ENCODE data around the gene CAMTA1.

Gene CAMTA1, protein sequence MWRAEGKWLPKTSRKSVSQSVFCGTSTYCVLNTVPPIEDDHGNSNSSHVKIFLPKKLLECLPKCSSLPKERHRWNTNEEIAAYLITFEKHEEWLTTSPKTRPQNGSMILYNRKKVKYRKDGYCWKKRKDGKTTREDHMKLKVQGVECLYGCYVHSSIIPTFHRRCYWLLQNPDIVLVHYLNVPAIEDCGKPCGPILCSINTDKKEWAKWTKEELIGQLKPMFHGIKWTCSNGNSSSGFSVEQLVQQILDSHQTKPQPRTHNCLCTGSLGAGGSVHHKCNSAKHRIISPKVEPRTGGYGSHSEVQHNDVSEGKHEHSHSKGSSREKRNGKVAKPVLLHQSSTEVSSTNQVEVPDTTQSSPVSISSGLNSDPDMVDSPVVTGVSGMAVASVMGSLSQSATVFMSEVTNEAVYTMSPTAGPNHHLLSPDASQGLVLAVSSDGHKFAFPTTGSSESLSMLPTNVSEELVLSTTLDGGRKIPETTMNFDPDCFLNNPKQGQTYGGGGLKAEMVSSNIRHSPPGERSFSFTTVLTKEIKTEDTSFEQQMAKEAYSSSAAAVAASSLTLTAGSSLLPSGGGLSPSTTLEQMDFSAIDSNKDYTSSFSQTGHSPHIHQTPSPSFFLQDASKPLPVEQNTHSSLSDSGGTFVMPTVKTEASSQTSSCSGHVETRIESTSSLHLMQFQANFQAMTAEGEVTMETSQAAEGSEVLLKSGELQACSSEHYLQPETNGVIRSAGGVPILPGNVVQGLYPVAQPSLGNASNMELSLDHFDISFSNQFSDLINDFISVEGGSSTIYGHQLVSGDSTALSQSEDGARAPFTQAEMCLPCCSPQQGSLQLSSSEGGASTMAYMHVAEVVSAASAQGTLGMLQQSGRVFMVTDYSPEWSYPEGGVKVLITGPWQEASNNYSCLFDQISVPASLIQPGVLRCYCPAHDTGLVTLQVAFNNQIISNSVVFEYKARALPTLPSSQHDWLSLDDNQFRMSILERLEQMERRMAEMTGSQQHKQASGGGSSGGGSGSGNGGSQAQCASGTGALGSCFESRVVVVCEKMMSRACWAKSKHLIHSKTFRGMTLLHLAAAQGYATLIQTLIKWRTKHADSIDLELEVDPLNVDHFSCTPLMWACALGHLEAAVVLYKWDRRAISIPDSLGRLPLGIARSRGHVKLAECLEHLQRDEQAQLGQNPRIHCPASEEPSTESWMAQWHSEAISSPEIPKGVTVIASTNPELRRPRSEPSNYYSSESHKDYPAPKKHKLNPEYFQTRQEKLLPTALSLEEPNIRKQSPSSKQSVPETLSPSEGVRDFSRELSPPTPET (N-terminal part only)

DNA sequence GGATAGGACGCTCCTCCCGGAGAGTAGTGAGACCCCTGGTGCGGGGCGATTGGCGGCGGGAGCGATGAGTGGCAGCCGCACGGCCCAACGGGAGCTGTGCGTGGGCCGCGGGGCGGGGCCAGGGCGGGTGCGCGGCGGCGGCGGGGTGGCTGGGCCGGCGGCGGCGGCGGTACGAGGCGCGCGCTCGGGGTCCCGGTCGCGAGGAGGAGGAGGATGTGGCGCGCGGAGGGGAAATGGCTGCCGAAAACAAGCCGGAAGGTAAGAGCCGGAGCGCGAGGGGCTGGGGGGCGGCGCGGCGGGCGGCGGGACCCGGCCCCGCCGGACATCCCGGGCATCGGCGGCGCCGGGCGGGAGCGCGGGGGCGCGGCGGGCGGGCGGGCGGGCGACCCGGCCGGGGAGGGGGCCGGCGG, at the start of gene CAMTA1:
Gene CAMTA1, plus strand, starts transcription at position 137 of the 410 bp plus-strand sequence. Its CDS starts 77 bp downstream, at position 214.
- DNase-seq = no peak
- no peak for TF ChIP-seq GATA1 (IDR thresholded peaks at IDR 0.05; ENCODE audit: low read depth, low read length)
- TF ChIP-seq POLR2A (IDR thresholded peaks at IDR 0.05; ENCODE audit: low read length) = no peak

DNA sequence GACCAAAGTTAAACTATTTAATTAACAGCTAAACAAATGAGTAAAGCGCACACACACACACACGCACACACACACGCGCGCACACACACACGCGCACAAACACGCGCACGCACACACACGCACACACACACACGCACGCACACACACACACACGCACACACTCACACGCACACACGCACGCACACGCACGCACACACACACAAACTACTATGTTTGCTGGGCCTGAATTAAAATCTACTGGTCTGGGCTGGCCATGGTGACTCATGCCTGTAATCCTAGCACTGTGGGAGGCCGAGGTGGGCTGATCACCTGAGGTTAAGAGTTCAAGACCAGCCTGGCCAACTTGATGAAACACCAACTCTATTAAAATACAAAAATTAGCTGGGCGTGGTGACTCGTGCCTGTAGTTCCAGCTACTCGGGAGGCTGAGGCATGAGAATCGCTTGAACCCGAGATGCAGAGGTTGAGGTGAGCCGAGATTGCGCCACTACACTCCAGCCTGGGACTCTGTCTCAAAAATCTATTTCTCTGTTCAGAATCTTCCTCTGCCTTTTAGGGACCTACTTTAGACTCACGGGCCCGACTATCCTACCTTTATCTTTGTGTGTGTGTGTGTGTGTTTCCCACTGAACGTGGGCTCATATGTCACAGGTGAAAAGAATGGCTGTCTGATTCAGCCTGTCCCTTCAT, 46.1 kb upstream of the CAMTA1 start:
- DNase-seq = no peak
- TF ChIP-seq POLR2A (IDR thresholded peaks at IDR 0.05; ENCODE audit: low read length) (no peak), GATA1 (IDR thresholded peaks at IDR 0.05; ENCODE audit: low read depth, low read length) (no peak)

DNA sequence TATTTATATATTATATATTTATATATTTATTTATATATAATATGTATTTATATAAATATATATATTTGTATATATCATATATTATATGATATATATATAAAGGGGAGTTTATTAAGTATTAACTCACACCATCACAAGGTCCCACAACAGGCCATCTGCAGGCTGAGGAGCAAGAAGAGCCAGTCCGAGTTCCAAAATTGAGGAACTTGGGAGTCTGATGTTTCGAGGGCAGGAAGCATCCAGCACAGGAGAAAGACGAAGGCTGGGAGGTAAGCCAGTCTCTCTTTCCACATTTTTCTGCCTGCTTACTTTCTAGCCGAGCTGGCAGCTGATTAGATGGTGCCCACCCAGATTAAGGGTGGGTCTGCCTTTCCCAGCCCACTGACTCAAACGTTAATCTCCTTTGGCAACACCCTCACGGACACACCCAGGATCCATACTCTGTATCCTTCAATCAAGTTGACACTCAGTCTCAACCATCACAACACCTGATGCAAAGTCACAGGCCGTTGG, 42.5 kb upstream of the CAMTA1 start:
- DNase-seq = peak; percentile 24 to 25

DNA sequence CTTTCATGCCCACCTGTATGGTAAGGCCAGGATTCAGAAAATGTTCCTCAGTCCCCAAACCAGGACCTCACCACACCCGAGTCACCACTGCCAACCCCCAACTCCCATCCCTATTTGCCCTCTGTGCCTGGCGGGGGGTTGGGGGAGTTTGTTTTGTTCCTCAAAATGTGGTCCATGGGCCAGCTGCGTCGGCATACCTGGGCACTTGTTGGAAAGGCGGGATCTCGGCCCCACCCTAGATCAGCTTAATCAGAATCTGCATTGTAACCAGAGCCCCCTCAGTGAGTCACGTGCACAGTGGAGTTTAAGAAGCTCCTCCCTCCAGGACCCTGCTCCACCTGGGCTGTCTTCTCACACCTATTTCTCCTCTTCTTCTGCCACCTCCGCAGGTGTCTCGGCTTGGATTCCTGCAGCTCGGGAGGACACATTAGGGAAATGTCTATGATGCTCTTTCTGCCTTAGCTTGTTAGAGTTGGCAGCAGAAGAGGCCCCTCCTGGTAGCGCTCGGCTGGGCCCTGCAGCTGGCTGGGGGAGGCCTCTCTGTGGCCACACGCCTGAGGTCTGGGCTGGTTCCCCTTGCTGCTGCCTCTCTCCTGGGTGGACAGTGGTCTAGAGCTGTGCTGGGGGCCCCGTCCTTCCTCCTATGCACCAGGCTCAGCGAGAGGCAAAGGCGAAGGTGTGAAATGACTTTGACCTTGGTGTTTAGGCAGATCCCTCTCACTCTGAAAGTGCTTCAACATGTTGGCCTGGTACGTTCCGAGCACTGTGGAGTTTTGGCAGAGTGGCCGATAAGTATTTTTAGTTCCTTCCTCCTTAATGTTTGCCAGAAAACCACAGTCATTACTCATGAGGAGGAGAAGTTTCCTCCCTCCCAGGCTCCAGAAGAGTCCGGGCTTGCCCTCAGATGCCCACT, 41.8 kb upstream of the CAMTA1 start:
- TF ChIP-seq POLR2A (IDR thresholded peaks at IDR 0.05; ENCODE audit: low read length) (no peak), GATA1 (IDR thresholded peaks at IDR 0.05; ENCODE audit: low read depth, low read length) (no peak)
- DNase-seq = peak; percentile 27 to 41

DNA sequence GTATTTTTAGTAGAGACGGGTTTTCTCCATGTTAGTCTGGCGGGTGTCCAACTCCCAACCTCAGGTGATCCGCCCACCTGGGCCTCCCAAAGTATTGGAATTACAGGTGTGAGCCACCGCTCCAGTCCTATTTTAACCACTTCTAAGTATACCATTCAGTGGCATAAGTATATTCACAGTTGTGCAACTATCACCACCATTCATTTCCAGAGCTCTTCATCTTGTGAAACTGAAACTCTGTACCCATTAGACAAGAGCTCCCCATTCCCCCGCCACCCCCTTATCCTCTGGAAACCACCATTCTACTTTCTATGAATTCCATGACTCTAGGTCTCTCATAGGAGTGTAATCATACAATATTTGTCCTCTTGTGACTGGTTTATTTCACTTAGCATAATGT, 40.2 kb upstream of the CAMTA1 start:
- no peak for TF ChIP-seq GATA1 (IDR thresholded peaks at IDR 0.05; ENCODE audit: low read depth, low read length)
- TF ChIP-seq POLR2A (IDR thresholded peaks at IDR 0.05; ENCODE audit: low read length) = no peak
- no peak for DNase-seq

DNA sequence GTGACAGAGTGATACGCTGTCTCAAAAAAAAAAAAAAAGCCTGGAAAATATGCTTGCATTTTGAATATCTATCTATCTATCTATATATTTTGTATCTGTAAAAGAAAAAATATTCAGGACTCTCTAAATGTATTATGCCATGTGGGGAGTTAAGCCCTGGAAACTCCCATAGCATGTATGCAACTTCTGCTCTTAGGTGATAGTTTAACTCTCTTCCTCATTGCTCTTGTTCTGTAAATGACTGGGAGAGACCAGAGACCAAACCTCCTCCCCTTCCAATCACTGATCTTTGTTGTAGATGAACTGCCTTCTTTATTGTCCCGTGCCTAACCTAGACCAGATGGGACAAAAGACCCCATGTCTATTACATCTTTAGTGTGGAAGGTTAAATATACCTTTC, 37.6 kb upstream of the CAMTA1 start:
- DNase-seq = no peak
- TF ChIP-seq POLR2A (IDR thresholded peaks at IDR 0.05; ENCODE audit: low read length) (no peak), GATA1 (IDR thresholded peaks at IDR 0.05; ENCODE audit: low read depth, low read length) (no peak)

DNA sequence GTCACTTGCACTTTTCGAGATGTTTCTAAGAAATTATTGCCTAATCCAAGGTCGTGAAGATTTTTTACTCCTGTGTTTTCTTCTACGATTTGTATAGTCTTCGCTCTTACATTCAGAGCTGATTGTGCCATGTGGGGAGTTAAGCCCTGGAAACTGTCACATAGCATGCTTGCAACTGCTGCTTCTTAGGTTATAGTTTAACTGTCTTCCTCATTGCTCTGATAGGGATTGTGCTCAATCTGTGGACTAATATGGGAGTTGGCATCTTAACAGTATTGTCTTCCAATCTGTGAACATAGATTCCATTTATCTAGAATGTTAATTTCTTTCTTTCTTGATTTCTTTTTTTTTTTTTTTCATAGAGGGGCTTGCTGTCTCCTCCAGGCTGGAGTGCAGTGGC, 34.8 kb upstream of the CAMTA1 start:
- TF ChIP-seq POLR2A (IDR thresholded peaks at IDR 0.05; ENCODE audit: low read length) (no peak), GATA1 (IDR thresholded peaks at IDR 0.05; ENCODE audit: low read depth, low read length) (no peak)
- DNase-seq = no peak

DNA sequence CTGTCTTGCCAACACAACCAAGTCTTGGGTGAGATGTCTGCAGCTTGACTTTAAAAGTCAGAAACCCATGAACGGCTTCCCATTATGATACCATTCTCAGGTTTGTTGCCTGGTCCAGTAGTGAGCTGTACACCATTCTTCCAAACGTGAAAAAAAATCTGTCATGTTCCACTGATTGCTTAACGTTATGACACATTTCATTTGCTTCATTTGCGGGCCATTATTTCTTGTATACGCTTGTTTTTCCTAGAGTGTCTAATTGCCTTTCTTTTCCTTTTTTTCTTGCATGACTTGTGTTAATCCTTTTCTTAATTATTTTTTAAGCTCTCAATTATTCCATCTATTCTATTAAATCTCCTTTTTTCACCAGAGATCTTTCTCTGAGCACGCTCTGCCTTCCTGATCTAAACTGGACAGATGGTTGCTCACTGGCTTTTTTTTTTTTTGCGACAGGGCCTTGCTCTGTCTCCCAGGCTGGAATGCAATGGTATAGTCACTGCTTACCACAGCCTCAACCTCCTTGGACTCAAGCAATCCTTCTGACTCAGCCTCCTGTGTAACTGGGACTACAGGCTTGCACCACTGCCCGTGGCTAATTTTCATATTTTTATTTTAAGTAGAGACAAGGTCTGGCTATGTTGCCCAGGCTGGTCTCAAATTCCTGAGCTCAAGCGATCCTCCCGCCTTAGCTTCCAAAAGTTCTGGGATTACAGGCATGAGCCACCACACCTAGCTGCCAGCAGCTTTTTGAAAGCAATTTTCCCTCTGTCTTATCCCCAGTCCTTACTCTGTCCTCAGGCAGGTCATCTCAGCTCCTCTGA, 31.7 kb upstream of the CAMTA1 start:
- DNase-seq = no peak
- TF ChIP-seq POLR2A (IDR thresholded peaks at IDR 0.05; ENCODE audit: low read length) (no peak), GATA1 (IDR thresholded peaks at IDR 0.05; ENCODE audit: low read depth, low read length) (no peak)

DNA sequence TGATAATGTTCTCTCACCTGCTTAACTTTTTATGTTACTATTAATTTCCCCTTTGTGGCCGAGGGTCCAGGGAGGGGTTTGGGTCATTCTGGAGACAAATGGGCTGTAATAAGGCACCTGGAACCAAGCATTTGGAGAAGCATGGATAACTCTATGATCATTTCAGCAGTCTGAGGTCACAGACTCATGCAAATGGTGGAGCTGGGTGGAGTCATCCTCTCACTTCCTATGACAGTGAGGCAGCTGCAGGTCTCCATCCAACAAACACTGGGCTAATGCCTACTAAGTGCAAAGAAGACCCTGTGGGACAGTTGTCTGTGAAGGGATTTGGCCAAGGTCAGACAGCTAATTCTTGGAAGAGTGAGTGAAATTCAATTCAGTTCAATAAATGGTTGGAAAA, 28.8 kb upstream of the CAMTA1 start:
- TF ChIP-seq GATA1 (IDR thresholded peaks at IDR 0.05; ENCODE audit: low read depth, low read length) (no peak), POLR2A (IDR thresholded peaks at IDR 0.05; ENCODE audit: low read length) (no peak)
- DNase-seq = no peak

DNA sequence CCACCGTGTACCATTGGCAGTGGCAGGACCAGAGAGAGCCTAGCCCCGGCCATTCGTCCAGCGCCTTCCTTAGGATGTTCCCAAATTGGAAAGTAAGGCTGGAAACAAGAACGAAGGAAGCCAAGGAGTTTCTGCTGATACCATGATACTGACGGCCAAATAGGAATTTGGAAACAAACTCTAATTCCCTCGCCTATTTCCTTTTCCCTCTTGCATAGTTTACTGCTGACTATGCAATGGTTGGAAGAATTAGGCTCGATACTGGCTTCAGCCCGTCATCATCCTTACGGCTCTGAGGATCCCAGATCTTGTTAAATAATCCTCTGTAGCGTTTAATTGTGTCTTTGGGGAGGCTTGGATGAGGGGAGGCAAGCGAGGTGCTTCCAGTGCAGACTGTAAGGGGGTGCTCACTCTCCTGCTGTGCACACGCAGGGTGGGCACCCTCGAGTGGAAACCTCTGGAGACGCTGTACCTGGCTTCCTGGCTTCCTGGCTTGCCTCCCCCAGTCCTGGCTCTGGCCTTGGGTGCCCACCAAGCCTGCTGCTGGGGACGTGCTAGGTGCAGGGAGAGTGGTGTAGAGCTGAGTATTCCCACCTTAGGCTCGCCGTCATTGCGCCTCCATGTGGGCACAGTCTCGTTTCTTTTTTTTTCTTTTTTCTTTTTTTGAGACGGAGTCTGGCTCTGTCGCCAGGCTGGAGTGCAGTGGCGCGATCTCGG, 27.4 kb upstream of the CAMTA1 start:
- no peak for DNase-seq

More for the DNA sequence above, 27.4 kb upstream of the CAMTA1 start:
- TF ChIP-seq POLR2A (IDR thresholded peaks at IDR 0.05; ENCODE audit: low read length) (no peak), GATA1 (IDR thresholded peaks at IDR 0.05; ENCODE audit: low read depth, low read length) (no peak)

Data from erythroblast (primary cell).